IPS-11a (cell line): ENCODE data around the gene MAP3K12.
"Not testable (repeated sequence)": the region's sequence is repeated elsewhere in the genome, so short reads cannot be mapped to it uniquely, and the experiment has no call there.

Experiments
- H3K4me3 ChIP-seq: one replicate; pipeline ENCODE4 v1.5.1; 2013; ENCODE audit warnings: low read depth, low read length, control low read depth

The MAP3K12 gene

GRCh38 chr12:53443955-53444354, 55.3 kb downstream of the MAP3K12 start:
- H3K4me3 ChIP-seq, result no peak overlapping the region

- peak within 1 kb of the TSS; percentile 86 for H3K4me3 ChIP-seq
Measured at GRCh38 chr12:53441040-53441833, 58.0 kb downstream of the MAP3K12 start, which contains the start of gene PRR13. Gene PRR13 (plus strand): TSS chr12:53441734. CDS start chr12:53442715, 981 bp downstream.

- not testable (repeated sequence) for H3K4me3 ChIP-seq
Measured at GRCh38 chr12:53439582-53439981, 59.7 kb downstream of the MAP3K12 start.

- not testable (repeated sequence) for H3K4me3 ChIP-seq
Measured at GRCh38 chr12:53435326-53435725, 63.9 kb downstream of the MAP3K12 start.

GRCh38 chr12:53431187-53431586, 68.1 kb downstream of the MAP3K12 start:
- H3K4me3 ChIP-seq, result no peak overlapping the region

- no peak overlapping the region for H3K4me3 ChIP-seq
Measured at GRCh38 chr12:53430116-53430515, 69.1 kb downstream of the MAP3K12 start.
